Heart left ventricle (tissue), 13 donors: ENCODE measurements around the gene PRDM10.
"Not testable (repeated sequence)": the region's sequence is repeated elsewhere in the genome, so short reads cannot be mapped to it uniquely, and the experiment has no call there.

Experiments used
- POLR2A ChIP-seq, 2 donors: fragments of 450-650 bp; IDR thresholded peaks; one replicate each; pipeline ENCODE4 v1.6.1; 2017; ENCODE audit warnings: antibody characterized with exemption in 2 of 2, mild to moderate bottlenecking in 2 of 2, moderate library complexity in 2 of 2
- TF ChIP-seq, protein P1 (sequence below), 12 donors: fragments of 200-600 bp; sonication (generic) in 4 of 12; IDR thresholded peaks; one replicate each; pipeline versions ENCODE4 v1.5.0 to v1.8.0; 2018 to 2022; ENCODE audit warnings: antibody characterized with exemption in 12 of 12, mild to moderate bottlenecking in 5 of 12
- donor health status: ischemic (EF 13 %, LVEDD 7.1; RV severe dilation, severe dysfunction).
- donor health status: DM: no; HTN: yes; CAD: no.
- donor health status: DM: no; HTN: no; CAD: no.
- donor health status: ischemic (EF 25% LVEDD 6.9; RV normal size, moderate dysfunction).
- donor health status: ischemic (EF 25% LVEDD 5.7; RV mildly dilated, moderate dysfunction).
- donor health status: ischemic (EF 35%, LVEDD 5.7; RV mildly dilated, moderate dysfunction).
- donor health status: nonischemic (EF 11% LVEDD 7.7; RV severe dilation, severe dysfunction).
- donor health status: DM: yes; HTN: yes; CAD: no.
- donor health status: PGD.
- donor health status: ischemic (EF 29% LVEDD 5.4; RV normal size, mild dysfunction).
- donor health status: nonischemic (EF 23%, LVEDD 6.1; RV moderate dilation, normal function).

DNA sequence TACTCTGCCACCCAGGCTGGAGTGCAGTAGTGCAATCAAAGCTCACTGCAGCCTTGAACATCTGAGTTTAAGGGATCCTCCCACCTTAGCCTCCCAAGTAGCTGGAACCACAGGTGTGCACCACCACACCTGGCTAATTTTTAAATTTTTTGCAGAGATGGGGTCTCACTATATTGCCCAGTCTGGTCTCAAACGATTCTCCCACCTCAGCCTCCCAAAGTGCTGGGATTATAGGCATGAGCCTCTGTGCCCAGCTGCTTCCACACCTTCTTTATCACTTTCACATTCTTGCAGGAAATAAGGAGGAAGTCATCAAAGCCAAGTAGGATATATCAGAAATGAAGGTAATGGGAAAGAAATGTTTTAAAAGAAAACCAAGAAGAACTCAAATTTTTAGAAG, 47.9 kb downstream of the PRDM10 start:
- not testable (repeated sequence) for TF ChIP-seq POLR2A (IDR thresholded peaks at IDR 0.05)
- TF ChIP-seq, protein P1, sequence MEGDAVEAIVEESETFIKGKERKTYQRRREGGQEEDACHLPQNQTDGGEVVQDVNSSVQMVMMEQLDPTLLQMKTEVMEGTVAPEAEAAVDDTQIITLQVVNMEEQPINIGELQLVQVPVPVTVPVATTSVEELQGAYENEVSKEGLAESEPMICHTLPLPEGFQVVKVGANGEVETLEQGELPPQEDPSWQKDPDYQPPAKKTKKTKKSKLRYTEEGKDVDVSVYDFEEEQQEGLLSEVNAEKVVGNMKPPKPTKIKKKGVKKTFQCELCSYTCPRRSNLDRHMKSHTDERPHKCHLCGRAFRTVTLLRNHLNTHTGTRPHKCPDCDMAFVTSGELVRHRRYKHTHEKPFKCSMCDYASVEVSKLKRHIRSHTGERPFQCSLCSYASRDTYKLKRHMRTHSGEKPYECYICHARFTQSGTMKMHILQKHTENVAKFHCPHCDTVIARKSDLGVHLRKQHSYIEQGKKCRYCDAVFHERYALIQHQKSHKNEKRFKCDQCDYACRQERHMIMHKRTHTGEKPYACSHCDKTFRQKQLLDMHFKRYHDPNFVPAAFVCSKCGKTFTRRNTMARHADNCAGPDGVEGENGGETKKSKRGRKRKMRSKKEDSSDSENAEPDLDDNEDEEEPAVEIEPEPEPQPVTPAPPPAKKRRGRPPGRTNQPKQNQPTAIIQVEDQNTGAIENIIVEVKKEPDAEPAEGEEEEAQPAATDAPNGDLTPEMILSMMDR (IDR thresholded peaks at IDR 0.05): not testable (repeated sequence)
